Measurements from ENCODE around the gene TMC2.

GRCh38 chr20:2691127-2691526 is 154.8 kb downstream of the TMC2 start:
- TF ChIP-seq SIN3A (IDR thresholded peaks at IDR 0.05; ENCODE audit: borderline replicate concordance, insufficient read depth, low read length) (no peak), TAF1 (IDR thresholded peaks at IDR 0.05; ENCODE audit: borderline replicate concordance, insufficient read depth, low read length) (no peak), REST (IDR thresholded peaks at IDR 0.05; ENCODE audit: insufficient read depth in 1 of 2, low read depth in 2 of 2, low read length in 2 of 2) (no peak), FOXP2 (optimal IDR thresholded peaks at IDR 0.05; ENCODE audit: borderline replicate concordance, extremely low read depth, extremely low read length, insufficient read depth) (no peak)

Measured in PFSK-1 (cell line).